ENCODE results near the gene FNDC3B.
A peak's percentile ranks its signal among the peaks of the same experiment; 100 is the strongest.
"Not testable (repeated sequence)": the region's sequence is repeated elsewhere in the genome, so short reads cannot be mapped to it uniquely, and the experiment has no call there.

The FNDC3B gene

DNA sequence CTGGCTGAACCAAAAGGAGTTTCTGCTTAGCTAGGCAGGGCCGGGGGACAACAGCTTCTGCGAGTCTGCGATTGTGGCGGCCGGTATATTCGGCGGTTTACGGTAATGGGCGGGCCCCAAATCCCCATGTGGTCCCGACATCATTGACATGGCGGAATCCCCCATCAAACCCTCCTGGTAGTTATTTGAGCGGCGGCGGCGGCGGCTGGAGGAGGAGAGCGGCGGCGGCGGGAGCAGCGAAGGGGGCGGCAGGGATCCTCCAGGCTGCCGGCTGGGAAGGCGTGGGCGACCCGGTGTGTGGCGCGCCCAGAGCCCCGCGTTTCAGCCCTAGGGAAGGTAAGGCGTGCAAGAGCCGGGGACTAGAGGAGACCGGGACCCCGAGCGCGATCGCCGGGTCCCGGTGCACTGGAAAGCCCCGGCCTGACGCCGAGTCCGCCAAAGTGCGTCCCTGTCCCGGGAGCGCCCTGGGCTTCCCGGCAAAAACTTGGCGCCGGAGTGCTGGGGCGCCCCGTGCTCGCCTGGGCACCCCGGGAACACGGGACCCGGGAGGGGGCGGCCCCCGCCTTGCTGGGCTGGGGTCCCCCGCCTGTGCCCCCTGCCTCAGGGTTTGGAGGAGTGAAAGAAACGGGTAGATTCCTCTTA lies at the start of gene FNDC3B:
TSS of gene FNDC3B (plus strand) at position 143 of the 642 bp plus-strand sequence. CDS start 72,902 bp downstream, outside the sequence.
- Histone ChIP-seq H3K4me3 (ENCODE audit: low read depth, low read length, poor library complexity, severe bottlenecking) (peak within 1 kb of the TSS; percentile 73), H3K79me2 (ENCODE audit: insufficient read depth, low read length) (no peaks in the 10 kb centered on the region), H3K36me3 (ENCODE audit: insufficient read depth, low read length) (no peaks in the 10 kb centered on the region), H3K4me1 (ENCODE audit: insufficient read depth, low read length, severe bottlenecking) (peaks cover 7% of the 10 kb centered on the region), H4K20me1 (ENCODE audit: insufficient read depth, low read length) (no peaks in the 10 kb centered on the region), H2AFZ (ENCODE audit: low read length) (peak within 1 kb of the TSS; percentile 56; the same call in 1 of the 2 replicates), H3K9me3 (ENCODE audit: low read length) (no peaks in the 10 kb centered on the region), H3K4me2 (ENCODE audit: low read length) (peak within 1 kb of the TSS; percentile 72), H3F3A (ENCODE audit: insufficient read depth, low read length) (no peaks in the 10 kb centered on the region), H3K9me2 (ENCODE audit: low read depth, low read length) (no peaks in the 10 kb centered on the region), H3K27ac (ENCODE audit: low read depth, low read length, poor library complexity, severe bottlenecking) (no peak within 1 kb of the TSS), H3K27me3 (ENCODE audit: insufficient read depth, low read length) (no peaks in the 10 kb centered on the region; the same call in 1 of the 2 replicates), H3K9ac (ENCODE audit: low read length) (peak within 1 kb of the TSS; percentile 72)
- TF ChIP-seq EZH2 (IDR thresholded peaks at IDR 0.05; ENCODE audit: borderline replicate concordance, low read length) = no peak
- TF ChIP-seq, protein P1, sequence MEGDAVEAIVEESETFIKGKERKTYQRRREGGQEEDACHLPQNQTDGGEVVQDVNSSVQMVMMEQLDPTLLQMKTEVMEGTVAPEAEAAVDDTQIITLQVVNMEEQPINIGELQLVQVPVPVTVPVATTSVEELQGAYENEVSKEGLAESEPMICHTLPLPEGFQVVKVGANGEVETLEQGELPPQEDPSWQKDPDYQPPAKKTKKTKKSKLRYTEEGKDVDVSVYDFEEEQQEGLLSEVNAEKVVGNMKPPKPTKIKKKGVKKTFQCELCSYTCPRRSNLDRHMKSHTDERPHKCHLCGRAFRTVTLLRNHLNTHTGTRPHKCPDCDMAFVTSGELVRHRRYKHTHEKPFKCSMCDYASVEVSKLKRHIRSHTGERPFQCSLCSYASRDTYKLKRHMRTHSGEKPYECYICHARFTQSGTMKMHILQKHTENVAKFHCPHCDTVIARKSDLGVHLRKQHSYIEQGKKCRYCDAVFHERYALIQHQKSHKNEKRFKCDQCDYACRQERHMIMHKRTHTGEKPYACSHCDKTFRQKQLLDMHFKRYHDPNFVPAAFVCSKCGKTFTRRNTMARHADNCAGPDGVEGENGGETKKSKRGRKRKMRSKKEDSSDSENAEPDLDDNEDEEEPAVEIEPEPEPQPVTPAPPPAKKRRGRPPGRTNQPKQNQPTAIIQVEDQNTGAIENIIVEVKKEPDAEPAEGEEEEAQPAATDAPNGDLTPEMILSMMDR (IDR thresholded peaks at IDR 0.05; ENCODE audit: low read length) = no peak

DNA sequence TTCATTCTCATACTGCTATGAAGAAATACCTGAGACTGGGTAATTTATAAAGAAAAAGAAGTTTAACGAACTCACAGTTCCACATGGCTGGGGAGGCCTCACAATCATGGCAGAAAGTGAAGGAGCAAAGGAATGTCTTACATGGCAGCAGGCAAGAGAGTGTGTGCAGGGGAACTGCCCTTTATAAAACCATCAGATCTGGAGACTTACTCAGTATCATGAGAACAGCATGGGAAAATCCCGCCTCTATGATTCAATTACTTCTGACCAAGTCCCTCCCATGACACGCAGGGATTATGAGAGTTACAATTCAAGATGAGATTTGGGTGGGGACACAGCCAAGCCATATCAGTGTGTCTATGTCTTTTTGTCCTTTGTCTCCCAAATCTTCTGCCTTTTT lies 49.1 kb upstream of the FNDC3B start:
- H3K9me3 ChIP-seq (ENCODE audit: low read length); H4K20me1 ChIP-seq (ENCODE audit: insufficient read depth, low read length): not testable (repeated sequence)

DNA sequence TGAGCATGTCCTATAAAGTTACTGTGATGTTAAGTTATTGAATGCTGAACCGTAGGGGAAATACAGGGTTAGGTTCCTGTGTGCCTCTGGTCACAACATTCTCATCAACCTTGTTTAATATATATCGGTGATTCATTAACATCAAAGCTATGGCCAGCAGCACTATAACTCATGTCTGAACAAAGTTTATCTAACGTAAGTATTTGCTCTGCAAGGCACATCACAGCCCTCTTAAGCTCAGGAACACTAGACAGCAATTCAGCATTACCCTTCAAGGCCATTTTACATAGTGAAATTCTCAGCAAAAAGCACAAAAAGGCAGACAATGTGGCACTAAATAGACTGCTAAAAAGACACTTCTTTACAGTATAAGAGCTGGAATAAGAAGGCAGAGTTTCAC lies 48.2 kb upstream of the FNDC3B start:
- Histone ChIP-seq H4K20me1 (ENCODE audit: insufficient read depth, low read length) (no peaks in the 10 kb centered on the region), H3K27me3 (ENCODE audit: insufficient read depth, low read length) (no peaks in the 10 kb centered on the region), H3K4me2 (ENCODE audit: low read length) (no peak overlapping the region), H3K4me3 (ENCODE audit: low read depth, low read length, poor library complexity, severe bottlenecking) (no peak overlapping the region), H2AFZ (ENCODE audit: low read length) (no peak overlapping the region), H3K79me2 (ENCODE audit: insufficient read depth, low read length) (no peaks in the 10 kb centered on the region), H3K27ac (ENCODE audit: low read depth, low read length, poor library complexity, severe bottlenecking) (no peak overlapping the region), H3K9ac (ENCODE audit: low read length) (no peak overlapping the region), H3K36me3 (ENCODE audit: insufficient read depth, low read length) (no peaks in the 10 kb centered on the region), H3K9me3 (ENCODE audit: low read length) (no peaks in the 10 kb centered on the region), H3F3A (ENCODE audit: insufficient read depth, low read length) (no peaks in the 10 kb centered on the region), H3K4me1 (ENCODE audit: insufficient read depth, low read length, severe bottlenecking) (no peaks in the 10 kb centered on the region), H3K9me2 (ENCODE audit: low read depth, low read length) (no peaks in the 10 kb centered on the region; the same call in 1 of the 2 replicates)
- TF ChIP-seq, protein P1 (IDR thresholded peaks at IDR 0.05; ENCODE audit: low read length) = no peak
- TF ChIP-seq EZH2 (IDR thresholded peaks at IDR 0.05; ENCODE audit: borderline replicate concordance, low read length) = no peak

More for the DNA sequence above, 49.1 kb upstream of the FNDC3B start:
- not testable (repeated sequence) for H3K4me3 ChIP-seq (ENCODE audit: low read depth, low read length, poor library complexity, severe bottlenecking); H3F3A ChIP-seq (ENCODE audit: insufficient read depth, low read length); H3K27me3 ChIP-seq (ENCODE audit: insufficient read depth, low read length); H3K4me2 ChIP-seq (ENCODE audit: low read length); H3K9me2 ChIP-seq (ENCODE audit: low read depth, low read length); H2AFZ ChIP-seq (ENCODE audit: low read length); H3K9ac ChIP-seq (ENCODE audit: low read length); H3K36me3 ChIP-seq (ENCODE audit: insufficient read depth, low read length); H3K79me2 ChIP-seq (ENCODE audit: insufficient read depth, low read length); H3K27ac ChIP-seq (ENCODE audit: low read depth, low read length, poor library complexity, severe bottlenecking); H3K4me1 ChIP-seq (ENCODE audit: insufficient read depth, low read length, severe bottlenecking)

Measured in OCI-LY1 (cell line).